K562 (cell line): ENCODE data around the gene TTC9C. TPM values are rescaled to one million over a fixed set of nuclear protein-coding genes. Genes with fewer than 3 reads are reported as not detected.
A peak's percentile ranks its signal among the peaks of the same experiment; 100 is the strongest.

Experiments
- C11orf30 ChIP-seq: fragments of 450-650 bp; IDR thresholded peaks from 2 replicates; pipeline ENCODE4 v1.6.1; 2016; ENCODE audit warnings: low read depth, mild to moderate bottlenecking
- CCNT2 ChIP-seq: IDR thresholded peaks from 2 replicates; pipeline ENCODE4 v1.6.1; 2011; ENCODE audit warnings: borderline replicate concordance, low read depth, mild to moderate bottlenecking, moderate library complexity, mixed read lengths, low read length; ENCODE audit not compliant: insufficient read length; ENCODE audit errors: extremely low read depth
- CUX1 ChIP-seq: fragments of 200-800 bp; sonication (Bioruptor generic); IDR thresholded peaks from 2 replicates; pipeline ENCODE4 v1.6.1; 2016; ENCODE audit warnings: missing genetic modification characterization, missing compliant biosample characterization
- DDX20 ChIP-seq: fragments of 450-650 bp; IDR thresholded peaks from 2 replicates; pipeline ENCODE4 v1.6.1; 2016; ENCODE audit warnings: missing genetic modification characterization, low read depth, mild to moderate bottlenecking, missing compliant biosample characterization, moderate library complexity
- EP400 ChIP-seq: fragments of 450-650 bp; IDR thresholded peaks from 2 replicates; pipeline ENCODE4 v1.6.1; 2017; ENCODE audit warnings: antibody characterized with exemption, mild to moderate bottlenecking, moderate library complexity
- EZH2 ChIP-seq: IDR thresholded peaks from 2 replicates; pipeline ENCODE4 v1.6.1; 2012; ENCODE audit warnings: low read depth, mild to moderate bottlenecking, inconsistent platforms, low read length, borderline replicate concordance
- GATAD2B ChIP-seq: fragments of 450-650 bp; IDR thresholded peaks from 2 replicates; pipeline ENCODE4 v1.6.1; 2017; ENCODE audit warnings: mild to moderate bottlenecking, borderline replicate concordance
- MNT ChIP-seq, 2 experiments: fragments of 450-650 bp; conservative IDR thresholded peaks; 2 replicates each; pipeline ENCODE4 v1.6.1; 2017; ENCODE audit warnings: mild to moderate bottlenecking in 2 of 2, moderate library complexity in 2 of 2
- NCOA1 ChIP-seq: fragments of 450-650 bp; IDR thresholded peaks from 2 replicates; pipeline ENCODE4 v1.6.1; 2016; ENCODE audit warnings: low read depth
- RBBP5 ChIP-seq: fragments of 200-600 bp; sonication (generic); IDR thresholded peaks from 2 replicates; pipeline ENCODE4 v1.6.1; 2012; ENCODE audit warnings: borderline replicate concordance, mild to moderate bottlenecking, low read length, control low read depth, inconsistent platforms; ENCODE audit not compliant: insufficient read depth, poor library complexity, severe bottlenecking
- SAFB ChIP-seq: fragments of 200-400 bp; formaldehyde crosslinking; IDR thresholded peaks from 2 replicates; pipeline ENCODE4 v1.6.1; 2017; ENCODE audit warnings: low read depth, low read length, borderline replicate concordance
- XRCC4 ChIP-seq: IDR thresholded peaks from one replicate; pipeline ENCODE4 v1.6.1; 2011; ENCODE audit not compliant: insufficient read depth, insufficient read length; ENCODE audit errors: extremely low read depth
- ZNF311 ChIP-seq: fragments of 250-450 bp; sonication (Bioruptor Pico); IDR thresholded peaks from 2 replicates; pipeline ENCODE4 v1.4.0; 2020; ENCODE audit warnings: mild to moderate bottlenecking, moderate library complexity
- ZNF518B ChIP-seq: fragments of 250-450 bp; sonication (Bioruptor Pico); IDR thresholded peaks from 2 replicates; pipeline ENCODE4 v1.5.0; 2021; ENCODE audit warnings: mild to moderate bottlenecking, moderate library complexity
- polyA plus RNA-seq, 8 experiments: library from polyadenylated mRNA; depleted of rRNA in 4 of 8; stranded (reverse) in 5 of 8; unstranded in 3 of 8; fragments of >200 nt; fragmentation: Nextera tagmentation in 2 of 8; fragmentation: Illumina TruSeq in 1 of 8; extraction: Ambion mirVana in 2 of 8; extraction: Trizol in 1 of 8; gene quantifications; 2 replicates each; pipeline versions ENCODE4 v1.2.1 to v1.2.3, GENCODE V29; 2011 to 2014; ENCODE audit warnings: inconsistent platforms in 1 of 8, missing spikeins in 1 of 8
- total RNA-seq, 7 experiments: library from RNA; depleted of rRNA in 6 of 7; stranded (reverse); fragments of >200 nt in 6 of 7; fragmentation: Illumina TruSeq in 2 of 7; extraction: Trizol in 2 of 7; gene quantifications; 2 replicates each; pipeline versions ENCODE4 v1.2.1 to v1.2.3, GENCODE V29; 2011 to 2021; ENCODE audit warnings: low replicate concordance in 1 of 7

TTC9C gene
- total and polyA plus RNA-seq, 9 of the 15 experiments (the other 6 are each of a cell fraction or from before 2014, with no cell fraction given) = 32.8 to 59.0 (median 37.1) TPM

- no peak for TF ChIP-seq CUX1
- peak; percentile 75; the same call in 1 of the 2 replicates for TF ChIP-seq SAFB
- TF ChIP-seq CCNT2 = peak; percentile 72
- peak; percentile 80 for TF ChIP-seq C11orf30
- no peak for TF ChIP-seq EZH2
- TF ChIP-seq ZNF518B (CRISPR knock-in tag) = no peak
- peak; percentile 71 for TF ChIP-seq RBBP5
- TF ChIP-seq DDX20 (tag) = no peak
- TF ChIP-seq MNT (conservative IDR thresholded peaks at IDR 0.05) = peak; percentile 90 to 95
- TF ChIP-seq ZNF311 = no peak
- TF ChIP-seq XRCC4 = no peak
- no peak for TF ChIP-seq GATAD2B
- peak; percentile 91 for TF ChIP-seq EP400
- TF ChIP-seq NCOA1 = no peak
These were observed 43.1 kb downstream of the TTC9C start, which contains the start of gene TAF6L (continued) for GRCh38 chr11:62771144-62772021.
